Fibroblast of skin of right quadriceps (primary cell): ENCODE results near the gene SNX1.
A peak's percentile ranks its signal among the peaks of the same experiment; 100 is the strongest.

Experiments
- DNase-seq: peaks from one replicate; pipeline ENCODE4 v3.0.0-alpha.2; 2013

The SNX1 gene

DNA sequence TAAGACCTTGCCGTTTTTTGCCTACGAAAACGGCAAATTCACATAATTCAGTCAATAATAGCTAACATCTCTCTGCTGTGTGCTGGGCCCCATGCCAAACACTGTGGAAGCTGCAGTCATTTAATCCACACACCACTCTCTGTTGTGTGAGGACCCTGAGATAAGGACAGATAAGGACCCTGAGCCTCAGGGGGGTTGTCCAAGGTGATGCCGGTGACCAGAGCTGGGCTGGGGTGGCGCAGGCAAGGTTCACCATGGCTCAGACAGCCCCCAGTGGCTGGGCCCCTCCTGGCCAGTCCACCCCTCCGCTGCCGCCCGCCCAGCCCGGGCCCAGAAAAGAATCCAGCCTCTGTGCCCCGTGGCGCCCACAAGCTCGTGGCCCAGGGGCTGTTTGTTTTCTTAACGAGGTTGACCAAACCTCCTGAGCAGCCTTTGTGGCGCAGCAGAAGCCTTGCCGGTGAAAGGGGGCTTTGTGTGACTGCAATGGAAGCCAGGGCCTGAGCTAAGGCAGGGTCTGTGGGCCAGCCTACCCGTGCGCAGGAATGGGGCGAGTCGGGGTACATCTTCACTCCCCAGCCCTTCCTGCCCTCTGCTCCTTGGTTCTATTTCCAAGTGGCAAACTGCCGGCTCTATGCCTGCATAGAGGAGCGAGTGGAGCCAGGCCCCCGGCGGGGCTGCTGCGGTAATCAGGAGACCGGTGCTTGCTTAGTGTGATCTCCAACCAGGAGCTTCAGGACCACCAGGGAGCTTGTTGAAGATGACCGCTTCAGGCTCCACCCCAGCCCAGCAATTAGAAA, 51.3 kb downstream of the SNX1 start:
- DNase-seq: no peak

DNA sequence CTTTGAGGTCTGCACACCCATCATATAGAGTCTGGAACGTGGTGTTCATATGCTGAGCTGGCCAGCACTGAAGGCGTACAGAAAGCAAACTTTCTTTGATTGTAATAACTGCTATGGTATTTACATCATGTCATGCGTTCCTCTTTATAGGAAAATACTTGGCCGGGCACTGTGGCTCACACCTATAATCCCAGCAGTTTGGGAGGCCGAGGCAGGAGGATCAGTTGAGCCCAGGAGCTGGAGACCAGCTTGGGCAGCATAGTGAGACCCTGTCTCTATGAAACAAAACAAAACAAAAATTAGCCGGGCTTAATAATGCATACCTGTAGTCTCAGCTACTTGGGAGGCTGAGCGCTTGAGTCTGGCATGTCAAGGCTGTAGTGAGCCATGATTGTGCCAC, 52.4 kb downstream of the SNX1 start:
- DNase-seq: no peak

DNA sequence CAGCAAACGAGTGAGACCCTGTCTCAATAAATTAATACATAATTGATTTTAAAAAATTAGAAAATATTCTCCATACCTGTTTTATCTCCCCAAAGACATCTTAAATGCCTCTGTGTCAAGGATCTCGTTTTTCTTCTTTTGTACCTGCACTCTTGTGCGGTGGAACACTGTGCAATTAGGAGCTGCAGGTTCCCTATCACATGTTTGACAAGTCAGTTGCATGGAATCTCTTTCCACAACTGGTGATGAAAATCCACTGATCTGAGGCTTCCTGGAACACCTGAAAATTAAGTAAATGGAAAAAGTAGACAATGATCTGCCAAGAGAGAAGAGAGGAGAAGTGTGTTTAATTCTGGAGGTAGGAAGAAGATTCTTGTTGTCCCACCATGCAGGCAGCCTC, 52.8 kb downstream of the SNX1 start:
- DNase-seq: no peak

DNA sequence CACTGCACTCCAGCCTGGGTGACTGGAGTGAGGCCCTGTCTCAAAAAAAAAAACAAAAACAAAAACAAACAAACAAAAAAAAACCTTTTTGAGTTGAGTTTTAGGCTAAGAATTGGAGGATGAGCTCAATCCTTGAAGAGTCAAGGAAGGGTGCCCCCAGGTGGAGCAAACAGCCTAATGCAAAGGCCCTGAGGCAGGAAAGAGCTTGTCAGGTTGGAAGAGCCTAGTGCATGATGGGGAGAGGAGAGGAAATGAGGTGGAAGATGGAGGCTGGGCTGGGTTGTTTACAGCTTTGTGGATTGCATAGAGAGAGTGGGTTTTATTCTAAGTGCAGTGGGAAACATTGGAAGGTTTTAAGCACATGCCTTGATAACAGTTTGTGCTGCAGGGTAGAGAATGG, 53.6 kb downstream of the SNX1 start:
- DNase-seq: no peak

DNA sequence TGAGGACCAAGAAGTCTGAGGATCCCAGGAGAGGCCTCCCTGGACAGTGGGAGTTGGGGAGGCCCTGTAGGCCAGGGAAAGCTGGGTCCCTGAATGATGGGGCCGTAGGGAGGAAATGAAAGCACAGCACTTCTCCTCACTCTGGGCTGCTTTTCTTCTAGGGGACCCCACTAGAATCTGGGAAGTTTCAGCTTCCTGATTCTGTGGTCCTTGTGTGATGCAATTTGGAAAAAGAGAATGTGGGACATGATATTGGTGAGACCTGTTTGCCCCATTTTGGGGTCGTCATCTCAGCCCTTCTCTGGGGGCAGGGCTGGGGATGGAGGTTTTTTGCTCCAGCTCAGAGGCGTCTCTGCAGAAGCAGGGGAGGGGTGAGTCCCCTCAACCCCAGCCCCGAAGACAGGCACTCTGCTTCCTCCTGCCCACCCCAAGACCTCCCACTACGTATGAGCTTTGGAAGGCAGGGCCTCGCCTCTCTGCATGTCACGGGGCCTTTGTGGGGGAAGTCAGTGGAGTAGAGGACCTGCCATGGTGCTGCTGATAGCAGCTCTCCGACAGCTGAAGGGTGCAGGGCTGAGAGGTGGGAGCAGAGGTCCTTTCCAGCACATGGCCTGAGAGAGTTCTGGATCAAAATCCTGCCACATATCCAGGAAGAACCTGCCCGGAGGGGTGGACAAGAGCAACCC, 54.3 kb downstream of the SNX1 start:
- DNase-seq: no peak

DNA sequence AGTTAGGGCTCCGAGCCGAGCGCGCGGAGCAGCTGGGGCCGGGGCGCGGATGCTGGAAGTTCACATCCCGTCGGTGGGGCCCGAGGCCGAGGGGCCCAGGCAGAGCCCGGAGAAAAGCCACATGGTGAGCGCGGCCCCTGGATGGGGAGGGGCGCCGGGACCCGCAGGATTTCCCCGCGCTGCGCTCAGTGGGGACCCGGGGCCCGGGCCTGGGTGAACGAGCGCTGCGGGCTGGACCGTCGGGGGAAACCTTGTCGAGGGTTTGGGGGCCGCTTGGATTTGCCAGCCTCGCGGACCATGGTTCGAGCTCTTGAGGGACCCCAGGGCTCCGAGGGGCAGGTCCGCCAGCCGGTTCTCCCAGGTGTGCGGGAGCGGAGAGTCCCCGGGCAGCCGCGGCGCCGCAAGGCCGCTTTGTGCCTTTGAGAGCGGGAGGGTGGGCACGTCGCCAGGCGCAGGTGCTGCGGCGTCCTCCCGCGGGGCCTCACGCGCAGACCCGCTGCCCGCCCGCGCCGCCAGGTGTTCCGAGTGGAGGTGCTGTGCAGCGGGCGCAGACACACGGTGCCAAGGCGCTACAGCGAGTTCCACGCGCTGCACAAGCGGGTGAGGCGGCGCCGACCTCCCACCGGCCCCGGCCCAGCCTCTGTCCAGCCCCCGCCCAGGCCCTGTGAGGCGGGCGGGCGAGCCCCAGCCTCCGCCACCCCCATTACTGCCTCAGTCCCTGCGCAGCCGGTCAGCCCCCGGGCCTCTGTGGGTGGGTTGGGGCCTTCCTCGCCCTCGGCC, 56.1 kb downstream of the SNX1 start, which contains the start of gene SNX22:
TSS of gene SNX22 (plus strand) at position 5 of the 780 bp plus-strand sequence. CDS start at position 50, 45 bp downstream.
- no peak for DNase-seq

DNA sequence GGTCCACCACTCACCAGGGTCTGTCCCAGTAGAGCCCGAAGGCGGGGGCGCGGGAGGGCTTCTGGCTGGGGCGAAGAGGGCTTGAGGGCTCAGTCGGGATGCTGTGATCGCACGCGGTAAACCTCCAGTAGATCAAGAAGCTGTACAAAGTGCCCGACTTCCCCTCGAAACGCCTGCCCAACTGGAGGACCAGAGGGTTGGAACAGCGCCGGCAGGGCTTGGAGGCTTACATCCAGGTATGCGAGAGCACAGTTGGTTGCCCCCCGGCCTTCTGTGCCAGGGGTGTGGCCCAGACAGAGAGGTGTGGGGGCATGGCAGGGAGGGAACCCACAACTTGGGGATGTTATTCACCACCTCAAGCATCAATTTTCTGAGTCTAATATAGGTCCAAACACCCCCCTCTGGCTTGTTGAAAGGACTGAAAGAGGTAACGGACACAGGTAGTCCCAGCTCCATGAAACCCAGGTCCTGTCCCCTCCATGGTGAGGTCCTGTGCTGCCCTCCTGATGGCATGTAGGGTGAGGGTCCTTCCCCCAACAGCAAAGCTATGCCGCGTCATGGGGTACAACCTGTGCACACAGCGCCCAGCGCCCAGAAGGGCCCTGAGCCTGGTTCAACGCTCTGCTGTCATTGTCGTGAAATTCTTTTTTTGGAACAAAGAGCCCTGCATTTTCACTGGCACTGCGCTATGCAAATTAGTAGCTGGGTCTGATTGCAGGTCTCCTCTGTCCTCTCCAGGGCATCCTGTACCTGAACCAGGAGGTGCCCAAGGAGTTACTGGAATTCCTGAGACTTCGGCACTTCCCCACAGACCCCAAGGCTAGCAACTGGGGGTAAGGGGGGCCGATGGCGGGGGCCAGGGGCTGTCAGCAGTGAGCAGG, 57.0 kb downstream of the SNX1 start:
- no peak for DNase-seq

DNA sequence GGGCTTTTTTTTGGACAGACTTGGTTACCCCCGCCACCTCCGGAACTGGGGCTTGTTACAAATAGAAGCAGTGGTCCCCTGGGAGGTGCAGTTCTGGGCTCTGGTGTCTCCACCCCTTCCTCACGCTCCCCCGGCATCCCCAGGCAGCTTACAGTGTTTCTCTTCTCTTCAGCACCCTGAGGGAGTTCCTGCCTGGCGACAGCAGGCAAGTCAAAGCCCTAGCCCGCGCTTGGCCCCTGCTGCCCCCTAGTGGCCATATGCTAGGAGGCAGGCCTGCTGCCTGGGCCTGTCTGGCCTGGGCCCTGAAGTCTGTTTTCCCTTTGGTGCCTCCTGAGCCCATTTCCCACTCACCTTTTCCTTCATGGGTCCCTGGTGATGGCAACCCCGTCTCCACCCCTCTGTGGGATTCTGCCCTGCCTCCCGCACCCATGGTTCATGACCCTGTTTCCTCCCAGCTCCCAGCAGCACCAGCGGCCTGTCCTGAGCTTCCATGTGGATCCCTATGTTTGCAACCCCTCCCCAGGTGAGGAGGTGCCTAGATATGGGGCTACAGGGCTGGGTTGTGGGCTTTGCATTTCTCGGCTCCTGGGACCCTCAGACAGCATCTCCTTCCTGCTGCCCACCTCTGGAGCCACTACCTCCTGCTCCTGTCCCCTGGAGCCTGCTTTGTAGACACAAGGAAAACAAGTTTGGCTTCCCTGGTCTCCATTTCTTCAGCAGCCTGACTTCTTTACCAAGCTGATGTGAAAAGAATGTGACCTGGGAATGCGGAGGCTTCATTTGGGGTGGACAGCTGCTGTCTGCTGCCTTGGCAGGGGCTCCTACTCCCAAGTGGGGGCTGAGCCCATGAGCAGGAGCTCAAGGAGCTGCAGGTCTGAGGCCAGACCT, 57.9 kb downstream of the SNX1 start:
- peak; percentile 78 for DNase-seq

DNA sequence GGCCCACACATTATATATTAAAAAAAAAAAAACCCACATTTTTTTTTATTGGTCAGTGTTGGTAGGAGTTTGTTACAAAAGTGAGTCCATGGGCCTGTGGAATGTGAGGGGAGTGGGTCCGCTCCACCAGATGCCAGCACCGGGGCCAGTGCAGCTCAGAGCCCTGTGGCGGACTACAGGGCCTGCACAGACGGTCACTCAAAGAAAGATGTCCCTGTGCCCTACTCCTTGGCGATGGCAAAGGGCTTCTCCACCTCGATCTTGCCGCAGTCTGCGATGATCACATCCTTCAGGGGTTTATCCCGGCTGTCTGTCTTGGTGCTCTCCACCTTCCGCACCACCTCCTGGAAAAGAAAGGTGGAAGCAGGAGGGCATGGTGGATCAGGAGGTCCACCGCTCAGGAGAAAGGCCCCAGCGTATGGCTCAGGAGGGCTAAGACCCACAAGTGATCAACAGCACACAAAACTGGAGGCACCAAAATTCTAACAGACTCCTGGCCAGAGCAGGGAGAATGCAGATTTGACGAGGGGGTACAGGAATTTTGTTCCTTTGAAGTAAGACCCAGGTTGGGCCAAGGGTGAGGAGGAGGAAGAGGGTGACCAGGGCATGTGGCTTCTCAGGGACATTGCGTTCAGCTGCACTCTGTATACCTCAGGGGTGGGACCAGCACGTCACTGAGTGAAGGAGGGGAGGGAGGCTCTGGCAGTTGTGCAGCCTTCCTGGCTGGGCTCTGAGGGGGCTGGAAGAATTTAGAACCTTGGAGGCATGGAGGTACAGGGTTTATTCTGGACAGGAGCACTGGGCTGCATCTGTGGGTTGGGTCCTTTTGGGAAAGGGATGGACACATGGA, 60.2 kb downstream of the SNX1 start:
- DNase-seq: no peak

DNA sequence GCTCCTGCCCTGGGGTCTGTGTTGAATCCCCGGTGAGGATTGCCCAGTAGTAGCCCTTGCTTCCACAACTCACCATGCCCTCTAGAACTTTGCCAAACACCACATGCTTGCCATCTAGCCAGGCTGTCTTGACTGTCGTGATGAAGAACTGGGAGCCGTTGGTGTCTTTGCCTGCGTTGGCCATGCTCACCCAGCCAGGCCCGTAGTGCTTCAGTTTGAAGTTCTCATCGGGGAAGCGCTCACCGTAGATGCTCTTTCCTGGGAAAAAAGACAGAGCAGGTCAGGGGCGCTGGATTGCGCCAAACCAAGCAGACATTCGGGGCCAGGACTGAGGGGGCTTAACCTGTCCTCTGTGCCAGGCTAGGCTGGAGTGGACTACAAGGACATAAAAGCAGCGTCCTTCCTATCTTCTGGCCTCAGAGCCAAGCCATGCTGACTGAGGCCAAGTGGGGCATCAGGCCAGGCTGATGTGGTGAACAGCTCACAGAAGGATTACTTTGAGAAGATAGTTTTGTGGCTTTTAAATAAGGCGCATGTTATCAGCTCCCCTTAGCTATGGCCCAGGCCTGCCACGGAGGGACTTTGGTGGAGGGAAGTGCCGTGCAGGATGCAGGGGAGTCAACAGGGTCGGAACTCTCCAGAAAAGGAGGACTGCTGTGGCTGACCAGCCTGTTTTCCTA, 61.0 kb downstream of the SNX1 start:
- DNase-seq: no peak

DNA sequence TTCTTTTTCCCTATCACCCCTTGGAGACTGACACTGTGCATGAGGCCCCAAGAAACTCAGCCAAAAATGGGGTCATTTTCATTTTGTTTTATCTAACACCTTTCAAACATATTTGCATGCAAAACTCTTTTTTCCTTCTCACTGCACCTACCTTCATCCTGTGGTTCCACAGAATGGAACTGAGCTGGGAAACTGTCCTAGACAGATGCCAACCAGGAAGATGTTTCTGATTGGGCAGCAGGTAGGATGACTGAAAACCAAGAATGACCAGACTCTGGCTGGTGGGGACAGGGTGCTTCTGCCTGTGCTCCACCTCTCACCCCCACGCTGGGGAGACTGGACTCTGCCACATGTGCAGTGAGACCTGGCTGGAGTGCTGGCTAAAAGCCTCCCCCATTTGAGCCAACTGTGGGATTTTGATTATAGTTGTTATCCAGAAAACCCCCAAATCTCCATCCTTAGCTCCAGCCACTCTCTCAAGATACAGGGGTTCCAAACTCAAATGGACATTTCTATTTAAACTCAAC, 61.9 kb downstream of the SNX1 start:
- DNase-seq: no peak

DNA sequence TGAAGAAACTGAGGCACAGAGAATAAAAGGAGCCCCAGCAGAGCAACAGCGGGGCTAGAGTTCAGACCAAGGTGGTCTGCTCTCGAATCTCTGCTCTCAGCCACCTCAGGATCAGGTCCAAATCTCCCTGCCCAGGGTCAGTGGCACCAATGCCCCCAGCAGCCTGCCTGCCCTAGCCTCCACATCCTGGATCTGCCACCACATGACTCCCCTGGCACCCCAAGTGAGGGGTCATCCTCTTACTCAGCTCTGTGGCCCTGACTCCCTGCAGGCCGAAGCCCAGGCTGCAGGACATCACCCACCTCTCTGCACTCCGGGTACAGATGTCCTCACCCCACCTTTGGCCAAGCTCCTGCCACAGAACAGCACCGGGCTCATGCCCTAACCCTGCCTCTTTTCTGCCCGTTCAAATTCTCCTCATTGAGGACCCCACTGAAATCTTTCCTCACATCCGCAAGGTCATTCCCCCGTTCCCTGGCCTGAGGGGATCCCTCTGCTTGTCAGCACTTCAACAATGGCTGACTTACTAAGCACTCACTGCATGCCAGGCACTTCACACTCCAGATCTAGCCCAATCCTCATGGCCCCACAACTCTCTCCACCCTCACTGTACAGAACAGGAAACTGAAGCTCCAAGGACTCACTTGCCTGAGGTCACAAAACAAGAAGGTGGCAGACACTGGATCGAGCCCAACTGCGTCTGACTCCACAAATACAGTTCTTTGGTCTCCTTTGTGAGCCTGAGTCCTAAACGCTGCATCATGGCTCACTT, 62.8 kb downstream of the SNX1 start:
- DNase-seq: no peak

DNA sequence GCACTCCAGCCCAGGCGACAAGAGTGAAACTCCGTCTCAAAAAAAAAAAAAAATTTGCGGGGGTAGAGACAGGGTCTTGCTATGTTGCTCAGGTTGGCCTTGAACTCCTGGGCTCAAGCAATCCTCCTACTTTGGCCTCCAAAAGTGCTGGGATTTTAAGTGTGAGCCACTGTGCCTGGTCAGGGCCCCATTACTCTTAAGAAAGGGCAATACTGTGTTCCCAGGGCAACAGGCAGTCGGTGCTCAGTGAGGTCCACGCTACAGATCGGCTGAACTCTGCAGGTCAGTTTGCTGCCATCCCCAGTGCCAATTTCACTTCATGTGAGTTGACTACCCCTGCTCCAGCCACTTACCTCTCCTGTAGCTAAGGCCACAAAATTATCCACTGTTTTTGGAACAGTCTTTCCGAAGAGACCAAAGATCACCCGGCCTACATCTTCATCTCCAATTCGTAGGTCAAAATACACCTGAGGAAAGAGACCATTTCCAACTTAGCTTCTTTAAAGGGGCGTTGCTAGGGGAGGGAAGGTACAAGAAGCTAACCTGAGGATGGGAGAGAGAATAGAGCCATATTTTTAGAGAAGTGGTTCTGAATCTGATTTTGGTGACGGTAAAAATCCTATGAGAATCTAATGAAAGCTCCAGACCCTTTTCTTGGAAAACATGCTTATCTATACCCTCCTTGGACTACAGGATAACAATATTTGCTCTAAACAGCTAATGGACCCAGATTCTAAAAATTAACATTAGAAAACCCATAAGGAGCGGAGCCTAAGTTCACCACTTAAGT, 66.1 kb downstream of the SNX1 start:
- no peak for DNase-seq

DNA sequence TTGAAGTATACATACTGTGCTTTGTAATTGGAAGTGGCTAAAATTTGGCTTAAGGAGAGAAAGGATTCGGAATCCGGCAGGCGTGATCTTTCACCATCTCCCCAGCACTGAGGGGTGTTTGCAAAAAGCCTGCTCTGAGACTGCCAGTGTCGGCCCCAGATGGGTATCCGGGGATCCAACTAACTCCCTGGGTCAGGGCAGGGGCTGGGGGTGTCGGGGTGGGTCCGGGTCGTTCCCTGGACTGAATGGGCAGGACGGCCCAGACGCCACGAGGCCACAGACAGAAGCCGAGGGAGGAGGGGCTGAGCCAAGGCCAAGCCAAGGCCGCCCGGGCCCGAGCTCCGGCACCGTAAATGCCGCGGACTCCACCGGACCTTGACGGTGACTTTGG, 66.7 kb downstream of the SNX1 start:
- no peak for DNase-seq

DNA sequence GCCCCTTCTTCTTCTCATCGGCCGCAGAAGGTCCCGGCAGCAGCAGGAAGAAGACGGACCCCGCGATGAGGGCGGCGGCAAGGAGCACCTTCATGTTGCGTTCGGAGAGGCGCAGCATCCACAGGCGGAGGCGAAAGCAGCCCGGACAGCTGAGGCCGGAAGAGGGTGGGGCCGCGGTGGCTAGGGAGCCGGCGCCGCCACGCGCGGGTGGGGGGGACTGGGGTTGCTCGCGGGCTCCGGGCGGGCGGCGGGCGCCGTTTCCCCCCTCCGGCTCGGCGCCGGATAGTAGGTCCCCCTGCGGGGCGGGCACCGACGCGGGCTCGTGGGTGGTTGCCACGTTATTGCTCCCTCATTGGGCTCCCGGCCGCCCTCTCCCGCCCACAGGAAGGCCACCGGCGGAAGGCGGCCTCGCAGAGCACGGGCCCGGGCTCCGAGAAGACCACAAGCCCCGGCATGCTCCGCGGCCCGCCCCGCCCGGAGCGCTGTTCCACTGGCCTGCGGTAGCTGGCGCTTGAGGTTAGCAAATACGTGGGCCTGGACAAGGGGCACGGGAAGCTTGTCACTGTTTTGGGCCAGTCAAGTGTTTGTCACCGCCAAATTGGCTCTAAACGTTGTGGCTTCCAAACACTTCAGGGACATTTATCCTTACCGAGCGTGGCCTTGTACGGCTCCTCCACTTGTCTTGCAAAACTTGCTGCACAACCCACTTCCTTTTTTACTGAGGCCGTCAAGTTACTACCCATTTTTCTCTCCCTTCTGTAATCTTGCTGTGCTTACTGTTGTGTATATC, 67.3 kb downstream of the SNX1 start, which contains the start of gene PPIB:
TSS of gene PPIB (minus strand) at position 154 of the 790 bp plus-strand sequence. CDS start at position 118, 36 bp downstream.
- peak; percentile 98 for DNase-seq

DNA sequence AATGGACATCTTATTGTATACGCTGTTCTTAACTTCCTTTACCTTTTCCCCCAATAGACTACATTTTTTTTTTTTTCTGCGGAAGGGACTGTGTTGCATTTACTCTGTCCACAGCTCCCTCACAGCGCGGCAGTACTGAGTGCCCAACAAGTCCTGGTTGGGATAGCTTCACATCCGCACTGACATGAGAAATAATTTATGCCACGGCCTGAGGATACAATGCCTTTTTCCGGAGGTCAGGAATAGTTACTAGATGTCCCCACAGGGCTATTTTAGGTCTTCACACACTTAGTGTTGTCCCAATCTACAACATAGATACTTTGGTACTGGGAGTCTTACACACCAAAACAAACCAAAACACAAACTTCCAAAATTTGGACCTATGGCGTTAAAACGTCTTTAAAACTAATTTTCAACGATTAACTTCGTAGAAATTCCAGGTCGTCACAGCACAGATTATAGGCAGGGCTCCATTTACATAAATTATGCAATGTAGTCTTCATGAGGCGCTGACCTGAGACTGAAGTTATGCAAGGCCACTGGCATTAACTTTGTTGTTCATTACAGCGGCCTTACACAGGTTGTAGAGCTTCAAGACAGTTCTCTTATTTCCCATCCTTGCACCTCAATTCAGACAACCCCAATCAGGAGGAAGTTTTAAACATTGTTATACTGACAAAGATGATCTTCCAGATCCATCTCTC, 68.0 kb downstream of the SNX1 start:
- DNase-seq: no peak
